GM12874 (cell line): Measurements from ENCODE around the gene SLPI.

Experiments
- CTCF ChIP-seq: IDR thresholded peaks from 2 replicates; pipeline ENCODE4 v1.5.1; 2011; ENCODE audit warnings: low read depth, mild to moderate bottlenecking, control low read depth, low read length, moderate library complexity; ENCODE audit not compliant: insufficient read depth

SLPI gene

GRCh38 chr20:45269056-45269455 lies 14.7 kb upstream of the SLPI start:
- TF ChIP-seq CTCF: no peak

- no peak for TF ChIP-seq CTCF
Measured at GRCh38 chr20:45268531-45268930, 14.2 kb upstream of the SLPI start.

- TF ChIP-seq CTCF: no peak
Measured at GRCh38 chr20:45266977-45267376, 12.6 kb upstream of the SLPI start.

GRCh38 chr20:45263556-45264266 lies 9.3 kb upstream of the SLPI start:
- TF ChIP-seq CTCF: no peak

GRCh38 chr20:45258664-45259063 lies 4.3 kb upstream of the SLPI start:
- no peak for TF ChIP-seq CTCF

- TF ChIP-seq CTCF: no peak
Measured at GRCh38 chr20:45258259-45258658, 3.9 kb upstream of the SLPI start.

GRCh38 chr20:45257711-45258110 lies 3.3 kb upstream of the SLPI start:
- TF ChIP-seq CTCF: no peak

GRCh38 chr20:45257161-45257560 lies 2.8 kb upstream of the SLPI start:
- no peak for TF ChIP-seq CTCF
